ENCODE measurements around the gene REV3L.

GRCh38 chr6:111280445-111280955 is 202.5 kb downstream of the REV3L start:
- TF ChIP-seq CTCF (IDR thresholded peaks at IDR 0.05) (no peak), ZNF512 (CRISPR knock-in tag; IDR thresholded peaks at IDR 0.05; ENCODE audit: borderline replicate concordance) (no peak), PREB (CRISPR knock-in tag; IDR thresholded peaks at IDR 0.05; ENCODE audit: borderline replicate concordance) (no peak), E2F5 (CRISPR knock-in tag; IDR thresholded peaks at IDR 0.05) (no peak), ATF1 (CRISPR knock-in tag; IDR thresholded peaks at IDR 0.05) (no peak), HMGA2 (CRISPR knock-in tag; IDR thresholded peaks at IDR 0.05) (no peak), TP53 (CRISPR knock-in tag; IDR thresholded peaks at IDR 0.05) (no peak), HMGXB4 (CRISPR knock-in tag; IDR thresholded peaks at IDR 0.05) (no peak), CBFB (CRISPR knock-in tag; IDR thresholded peaks at IDR 0.05; ENCODE audit: low read depth) (no peak), GABPB1 (CRISPR knock-in tag; IDR thresholded peaks at IDR 0.05) (no peak), CREM (CRISPR knock-in tag; IDR thresholded peaks at IDR 0.05) (no peak), NFYB (CRISPR knock-in tag; conservative IDR thresholded peaks at IDR 0.05; ENCODE audit: low read depth) (no peak)

Data from WTC11 (cell line).